Smooth muscle cell of the brain vasculature (primary cell): Measurements from ENCODE around the gene N4BP2L2.
A peak's percentile ranks its signal among the peaks of the same experiment; 100 is the strongest.

Source experiments
- DNase-seq: peaks from one replicate; pipeline ENCODE4 v3.0.0-alpha.2; 2012; ENCODE audit warnings: low read depth, low spot score

The N4BP2L2 gene

GRCh38 chr13:32426990-32427851 is 111.4 kb downstream of the N4BP2L2 start:
- DNase-seq, result no peak

- DNase-seq, result no peak
Measured at GRCh38 chr13:32426191-32426989, 112.2 kb downstream of the N4BP2L2 start.

GRCh38 chr13:32425158-32425557 is 113.4 kb downstream of the N4BP2L2 start:
- no peak for DNase-seq

- no peak for DNase-seq
Measured at GRCh38 chr13:32423592-32423991, 115.0 kb downstream of the N4BP2L2 start.

- no peak for DNase-seq
Measured at GRCh38 chr13:32419862-32420261, 118.7 kb downstream of the N4BP2L2 start.

GRCh38 chr13:32417995-32418394 is 120.6 kb downstream of the N4BP2L2 start:
- no peak for DNase-seq

GRCh38 chr13:32415019-32415418 is 123.6 kb downstream of the N4BP2L2 start:
- no peak for DNase-seq

GRCh38 chr13:32414580-32414979 is 124.0 kb downstream of the N4BP2L2 start:
- no peak for DNase-seq

GRCh38 chr13:32413284-32413683 is 125.3 kb downstream of the N4BP2L2 start:
- DNase-seq, result no peak

GRCh38 chr13:32409561-32410421 is 128.8 kb downstream of the N4BP2L2 start:
- peak; percentile 31 for DNase-seq

- no peak for DNase-seq
Measured at GRCh38 chr13:32409001-32409313, 129.6 kb downstream of the N4BP2L2 start.

GRCh38 chr13:32408296-32409000 is 130.1 kb downstream of the N4BP2L2 start:
- no peak for DNase-seq

GRCh38 chr13:32407854-32408253 is 130.7 kb downstream of the N4BP2L2 start:
- DNase-seq, result no peak

GRCh38 chr13:32403108-32403507 is 135.5 kb downstream of the N4BP2L2 start:
- DNase-seq, result no peak

- DNase-seq, result no peak
Measured at GRCh38 chr13:32391101-32391619, 147.4 kb downstream of the N4BP2L2 start.

- DNase-seq, result no peak
Measured at GRCh38 chr13:32390484-32390883, 148.1 kb downstream of the N4BP2L2 start.

GRCh38 chr13:32390048-32390447 is 148.5 kb downstream of the N4BP2L2 start:
- no peak for DNase-seq

GRCh38 chr13:32385410-32385809 is 153.2 kb downstream of the N4BP2L2 start:
- DNase-seq, result no peak

GRCh38 chr13:32384702-32385101 is 153.9 kb downstream of the N4BP2L2 start:
- no peak for DNase-seq

GRCh38 chr13:32383836-32384618 is 154.6 kb downstream of the N4BP2L2 start:
- DNase-seq, result no peak
